Liver (tissue), 9 donors: ENCODE measurements around the gene NAA11. TPM values are rescaled to one million over a fixed set of nuclear protein-coding genes. Genes with fewer than 3 reads are reported as not detected.

Source experiments
- DNase-seq: peaks from one replicate; pipeline ENCODE4 v3.0.0-alpha.2; 2017; ENCODE audit warnings: low spot score
- H3K27ac ChIP-seq, 2 donors: one replicate each; pipeline ENCODE4 v1.7.0; 2013; ENCODE audit warnings: inconsistent platforms in 2 of 2, low read length in 2 of 2, control low read depth in 1 of 2, low read depth in 1 of 2, mild to moderate bottlenecking in 1 of 2
- H3K27me3 ChIP-seq, 4 donors: one replicate each; pipeline versions ENCODE4 v1.6.1 to v1.7.0; 2013; ENCODE audit warnings: low read length in 3 of 4, inconsistent platforms in 1 of 4, mild to moderate bottlenecking in 1 of 4, moderate library complexity in 1 of 4; ENCODE audit not compliant: control insufficient read depth in 4 of 4, insufficient read depth in 4 of 4
- H3K36me3 ChIP-seq, 4 donors: one replicate each; pipeline versions ENCODE4 v1.6.1 to v1.7.0; 2013; ENCODE audit warnings: low read length in 3 of 4, mild to moderate bottlenecking in 3 of 4, low read depth in 1 of 4, moderate library complexity in 1 of 4; ENCODE audit not compliant: control insufficient read depth in 4 of 4, insufficient read depth in 3 of 4
- H3K4me1 ChIP-seq, 4 donors: one replicate each; pipeline versions ENCODE4 v1.6.1 to v1.7.0; 2013; ENCODE audit warnings: low read length in 3 of 4, mild to moderate bottlenecking in 3 of 4, moderate library complexity in 1 of 4; ENCODE audit not compliant: control insufficient read depth in 4 of 4, insufficient read depth in 4 of 4
- H3K4me3 ChIP-seq, 3 donors: one replicate each; pipeline versions ENCODE4 v1.6.1 to v1.7.0; 2013; ENCODE audit warnings: low read length in 3 of 3, control low read depth in 1 of 3, low read depth in 1 of 3, mild to moderate bottlenecking in 1 of 3
- H3K9ac ChIP-seq, 2 donors: one replicate each; pipeline ENCODE4 v1.7.0; 2013; ENCODE audit warnings: low read length in 2 of 2, mild to moderate bottlenecking in 2 of 2, moderate library complexity in 2 of 2, control low read depth in 1 of 2, low read depth in 1 of 2
- H3K9me3 ChIP-seq, 4 donors: one replicate each; pipeline versions ENCODE4 v1.6.1 to v1.7.0; 2013; ENCODE audit warnings: low read length in 3 of 4; ENCODE audit not compliant: control insufficient read depth in 4 of 4
- EGR1 ChIP-seq, 2 donors: IDR thresholded peaks; 2 replicates each; pipeline ENCODE4 v1.6.1; 2016 to 2018; ENCODE audit warnings: antibody characterized with exemption in 2 of 2, low read depth in 2 of 2
- FOXA1 ChIP-seq: IDR thresholded peaks from 2 replicates; pipeline ENCODE4 v1.6.1; 2016; ENCODE audit warnings: antibody characterized with exemption
- FOXA2 ChIP-seq: IDR thresholded peaks from 2 replicates; pipeline ENCODE4 v1.6.1; 2016; ENCODE audit warnings: antibody characterized with exemption
- GABPA ChIP-seq, 2 donors: IDR thresholded peaks in 1 of 2; conservative IDR thresholded peaks in 1 of 2; 2 replicates each; pipeline ENCODE4 v1.6.1; 2016; ENCODE audit warnings: antibody characterized with exemption in 2 of 2, mild to moderate bottlenecking in 1 of 2, moderate library complexity in 1 of 2
- HNF4A ChIP-seq, 2 donors: conservative IDR thresholded peaks; 2 replicates each; pipeline ENCODE4 v1.6.1; 2016; ENCODE audit warnings: antibody characterized with exemption in 2 of 2, mild to moderate bottlenecking in 2 of 2
- HNF4G ChIP-seq: IDR thresholded peaks from 2 replicates; pipeline ENCODE4 v1.6.1; 2016; ENCODE audit warnings: antibody characterized with exemption
- JUND ChIP-seq, 2 donors: IDR thresholded peaks; 2 replicates each; pipeline ENCODE4 v1.6.1; 2016; ENCODE audit warnings: antibody characterized with exemption in 2 of 2
- NR2F2 ChIP-seq: IDR thresholded peaks from 2 replicates; pipeline ENCODE4 v1.6.1; 2016; ENCODE audit warnings: antibody characterized with exemption
- RAD21 ChIP-seq, 2 donors: IDR thresholded peaks; 2 replicates each; pipeline ENCODE4 v1.6.1; 2016; ENCODE audit warnings: antibody characterized with exemption in 2 of 2, mild to moderate bottlenecking in 2 of 2
- RXRA ChIP-seq, 2 donors: IDR thresholded peaks; 2 replicates each; pipeline ENCODE4 v1.6.1; 2017 to 2018; ENCODE audit warnings: antibody characterized with exemption in 2 of 2, mild to moderate bottlenecking in 1 of 2
- SP1 ChIP-seq: IDR thresholded peaks from 2 replicates; pipeline ENCODE4 v1.6.1; 2018; ENCODE audit warnings: antibody characterized with exemption, mild to moderate bottlenecking
- TAF1 ChIP-seq: conservative IDR thresholded peaks from 2 replicates; pipeline ENCODE4 v1.6.1; 2016; ENCODE audit warnings: antibody characterized with exemption, mild to moderate bottlenecking
- YY1 ChIP-seq: IDR thresholded peaks from 2 replicates; pipeline ENCODE4 v1.6.1; 2016; ENCODE audit warnings: antibody characterized with exemption, mild to moderate bottlenecking
- WGBS: extraction: QIAGEN DNeasy Blood & Tissue Kit; methylation state at CpG from one replicate; pipeline ENCODE4 v1.1.7; 2013; 5-methylcytosine and 5-hydroxymethylcytosine counted together
- polyA plus RNA-seq, 2 donors: library from polyadenylated mRNA; stranded (reverse) in 1 of 2; unstranded in 1 of 2; fragments of 200-250 nt in 1 of 2; fragments of >200 nt in 1 of 2; fragmentation: Nextera tagmentation in 1 of 2; extraction: Ambion mirVana in 1 of 2; gene quantifications; one replicate each; pipeline versions ENCODE4 v1.2.1 to v1.2.3, GENCODE V29; 2013 to 2015
- total RNA-seq, 2 donors: library from RNA; depleted of rRNA; stranded (reverse); fragments of >200 nt; gene quantifications; one replicate each; pipeline ENCODE4 v1.2.3, GENCODE V29; 2014
- TF ChIP-seq, protein P1 (sequence below): IDR thresholded peaks from 2 replicates; pipeline ENCODE4 v1.6.1; 2016; ENCODE audit warnings: antibody characterized with exemption
- TF ChIP-seq, protein P2 (sequence below): IDR thresholded peaks from 2 replicates; pipeline ENCODE4 v1.6.1; 2016; ENCODE audit warnings: antibody characterized with exemption
- TF ChIP-seq, protein P3 (sequence below): fragments of 150-350 bp; IDR thresholded peaks from 2 replicates; pipeline ENCODE4 v1.5.1; 2017; ENCODE audit warnings: improper control_type of control experiment, low read depth, low read length; ENCODE audit not compliant: missing input control
- TF ChIP-seq, protein P4 (sequence below): IDR thresholded peaks from 2 replicates; pipeline ENCODE4 v1.6.1; 2016; ENCODE audit warnings: antibody characterized with exemption
- donor health status: healthy.
- donor health status: healthy.
- donor health status: healthy.
- donor health status: healthy.
- donor health status: healthy.

Gene NAA11
- total and polyA plus RNA-seq, 4 donors = not detected

DNA sequence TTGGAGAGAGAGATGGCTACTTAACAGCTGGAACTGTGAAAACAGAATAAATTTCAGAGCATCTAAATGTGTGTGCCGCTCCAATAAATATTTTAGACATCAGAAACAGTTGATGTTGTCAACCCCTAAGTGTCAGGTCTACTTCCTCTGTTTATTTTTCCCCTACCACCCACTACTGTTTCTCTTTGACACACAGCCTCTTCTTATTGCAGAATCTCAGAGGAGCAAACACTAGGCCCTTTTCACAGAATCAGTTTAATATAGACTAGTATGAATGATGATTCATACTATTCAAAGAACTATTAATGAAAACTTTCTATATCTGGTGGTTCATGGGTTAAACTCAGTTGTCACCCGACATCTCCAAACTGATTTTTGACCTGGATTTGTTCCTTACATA is 33.9 kb downstream of the NAA11 start (continued):
- no peak for TF ChIP-seq JUND (IDR thresholded peaks at IDR 0.05)
- no peak for TF ChIP-seq RAD21 (IDR thresholded peaks at IDR 0.05)
- TF ChIP-seq HNF4A (conservative IDR thresholded peaks at IDR 0.05) = no peak
- no peak for TF ChIP-seq HNF4G
- no peak for TF ChIP-seq FOXA1
- no peak for TF ChIP-seq EGR1 (IDR thresholded peaks at IDR 0.05; ENCODE audit: low read depth in 2 of 2)
- TF ChIP-seq GABPA (IDR thresholded peaks at IDR 0.05 in 1 of 2, conservative IDR thresholded peaks at IDR 0.05 in 1 of 2) = no peak
- TF ChIP-seq, protein P1, sequence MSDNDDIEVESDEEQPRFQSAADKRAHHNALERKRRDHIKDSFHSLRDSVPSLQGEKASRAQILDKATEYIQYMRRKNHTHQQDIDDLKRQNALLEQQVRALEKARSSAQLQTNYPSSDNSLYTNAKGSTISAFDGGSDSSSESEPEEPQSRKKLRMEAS = no peak

DNA sequence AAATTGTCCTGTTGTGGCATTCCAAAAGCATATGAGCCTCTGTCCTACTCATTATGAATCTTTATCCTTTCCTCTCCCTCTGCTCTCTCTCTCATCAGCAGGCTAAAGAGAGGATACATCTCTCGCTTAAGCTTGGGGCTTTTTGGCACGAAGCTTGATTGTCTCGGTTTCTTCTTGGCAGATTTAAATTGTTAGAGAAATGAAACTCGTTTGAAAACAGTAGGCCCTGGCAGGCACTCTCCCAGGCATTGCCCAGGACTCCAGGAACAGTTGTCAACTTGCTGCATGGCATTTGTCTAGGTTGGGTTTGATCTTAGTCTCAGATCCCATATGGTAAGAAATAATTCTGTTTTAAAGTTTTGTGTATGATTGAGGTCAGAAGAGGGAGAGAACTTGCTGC is 35.5 kb downstream of the NAA11 start:
- Histone ChIP-seq H3K4me3 (no peak overlapping the region), H3K27ac (no peak overlapping the region), H3K36me3 (no peaks in the 10 kb centered on the region), H3K4me1 (no peaks in the 10 kb centered on the region), H3K9me3 (no peaks in the 10 kb centered on the region), H3K27me3 (no peaks in the 10 kb centered on the region), H3K9ac (no peak overlapping the region)
- WGBS = 74% methylated on average over 4 of the region's 4 CpGs
- no peak for DNase-seq
- TF ChIP-seq, protein P2, sequence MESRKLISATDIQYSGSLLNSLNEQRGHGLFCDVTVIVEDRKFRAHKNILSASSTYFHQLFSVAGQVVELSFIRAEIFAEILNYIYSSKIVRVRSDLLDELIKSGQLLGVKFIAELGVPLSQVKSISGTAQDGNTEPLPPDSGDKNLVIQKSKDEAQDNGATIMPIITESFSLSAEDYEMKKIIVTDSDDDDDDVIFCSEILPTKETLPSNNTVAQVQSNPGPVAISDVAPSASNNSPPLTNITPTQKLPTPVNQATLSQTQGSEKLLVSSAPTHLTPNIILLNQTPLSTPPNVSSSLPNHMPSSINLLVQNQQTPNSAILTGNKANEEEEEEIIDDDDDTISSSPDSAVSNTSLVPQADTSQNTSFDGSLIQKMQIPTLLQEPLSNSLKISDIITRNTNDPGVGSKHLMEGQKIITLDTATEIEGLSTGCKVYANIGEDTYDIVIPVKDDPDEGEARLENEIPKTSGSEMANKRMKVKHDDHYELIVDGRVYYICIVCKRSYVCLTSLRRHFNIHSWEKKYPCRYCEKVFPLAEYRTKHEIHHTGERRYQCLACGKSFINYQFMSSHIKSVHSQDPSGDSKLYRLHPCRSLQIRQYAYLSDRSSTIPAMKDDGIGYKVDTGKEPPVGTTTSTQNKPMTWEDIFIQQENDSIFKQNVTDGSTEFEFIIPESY = no peak
- TF ChIP-seq FOXA1 (no peak), HNF4A (conservative IDR thresholded peaks at IDR 0.05) (no peak), YY1 (no peak), RXRA (IDR thresholded peaks at IDR 0.05) (no peak), EGR1 (IDR thresholded peaks at IDR 0.05; ENCODE audit: low read depth in 2 of 2) (no peak), HNF4G (no peak)
- TF ChIP-seq, protein P3, sequence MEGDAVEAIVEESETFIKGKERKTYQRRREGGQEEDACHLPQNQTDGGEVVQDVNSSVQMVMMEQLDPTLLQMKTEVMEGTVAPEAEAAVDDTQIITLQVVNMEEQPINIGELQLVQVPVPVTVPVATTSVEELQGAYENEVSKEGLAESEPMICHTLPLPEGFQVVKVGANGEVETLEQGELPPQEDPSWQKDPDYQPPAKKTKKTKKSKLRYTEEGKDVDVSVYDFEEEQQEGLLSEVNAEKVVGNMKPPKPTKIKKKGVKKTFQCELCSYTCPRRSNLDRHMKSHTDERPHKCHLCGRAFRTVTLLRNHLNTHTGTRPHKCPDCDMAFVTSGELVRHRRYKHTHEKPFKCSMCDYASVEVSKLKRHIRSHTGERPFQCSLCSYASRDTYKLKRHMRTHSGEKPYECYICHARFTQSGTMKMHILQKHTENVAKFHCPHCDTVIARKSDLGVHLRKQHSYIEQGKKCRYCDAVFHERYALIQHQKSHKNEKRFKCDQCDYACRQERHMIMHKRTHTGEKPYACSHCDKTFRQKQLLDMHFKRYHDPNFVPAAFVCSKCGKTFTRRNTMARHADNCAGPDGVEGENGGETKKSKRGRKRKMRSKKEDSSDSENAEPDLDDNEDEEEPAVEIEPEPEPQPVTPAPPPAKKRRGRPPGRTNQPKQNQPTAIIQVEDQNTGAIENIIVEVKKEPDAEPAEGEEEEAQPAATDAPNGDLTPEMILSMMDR = no peak

DNA sequence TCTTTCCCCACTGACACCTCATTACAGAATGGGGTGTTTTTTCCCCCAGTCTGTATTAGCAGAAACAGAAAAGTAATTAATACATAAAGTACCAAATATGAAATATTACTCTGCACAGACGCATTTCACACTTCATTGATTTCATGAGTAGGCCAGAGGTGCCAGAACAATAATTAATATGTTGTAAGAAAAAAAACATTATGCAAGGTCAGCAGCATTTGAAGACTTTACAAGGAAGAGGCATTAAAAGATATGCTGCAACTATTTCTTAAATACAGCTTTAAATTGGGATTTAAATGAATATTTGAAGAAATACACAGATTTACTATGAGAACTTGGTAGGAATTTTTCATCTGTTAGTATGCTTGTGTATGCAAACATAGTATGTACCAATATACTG is 37.7 kb downstream of the NAA11 start:
- Histone ChIP-seq H3K9ac (no peak overlapping the region), H3K4me3 (no peak overlapping the region), H3K36me3 (no peaks in the 10 kb centered on the region), H3K27me3 (no peaks in the 10 kb centered on the region), H3K4me1 (no peaks in the 10 kb centered on the region), H3K9me3 (no peaks in the 10 kb centered on the region), H3K27ac (no peak overlapping the region)
- 77% methylated on average over 1 of the region's 1 CpG for WGBS
- DNase-seq = no peak
- TF ChIP-seq NR2F2 (no peak), HNF4A (conservative IDR thresholded peaks at IDR 0.05) (no peak)

DNA sequence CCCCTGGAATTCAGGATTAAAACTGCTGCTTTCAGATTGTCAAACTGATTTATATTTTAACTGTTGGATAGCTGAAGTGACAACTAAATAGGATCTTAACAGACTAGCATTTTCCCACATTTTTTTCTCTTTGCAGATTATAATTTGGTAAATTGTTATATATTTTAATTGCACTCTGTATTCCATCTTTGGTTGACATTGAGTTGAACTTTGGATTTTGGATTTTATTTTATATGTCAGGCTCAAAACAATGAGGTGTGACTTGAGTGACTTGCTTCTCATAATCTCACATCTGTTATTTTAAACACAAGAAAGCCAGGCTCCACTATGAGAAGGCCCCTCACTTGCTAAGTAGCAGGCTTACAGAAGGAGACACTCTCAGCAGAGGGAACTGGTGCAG is 38.1 kb downstream of the NAA11 start:
- no peak for DNase-seq
- Histone ChIP-seq H3K27ac (no peak overlapping the region), H3K27me3 (no peaks in the 10 kb centered on the region), H3K9me3 (no peaks in the 10 kb centered on the region), H3K4me3 (no peak overlapping the region), H3K4me1 (no peaks in the 10 kb centered on the region), H3K36me3 (no peaks in the 10 kb centered on the region), H3K9ac (no peak overlapping the region)
- TF ChIP-seq HNF4A (conservative IDR thresholded peaks at IDR 0.05) = no peak
- TF ChIP-seq, protein P1 = no peak
- TF ChIP-seq EGR1 (IDR thresholded peaks at IDR 0.05; ENCODE audit: low read depth in 2 of 2) = no peak
- TF ChIP-seq YY1 = no peak
- TF ChIP-seq, protein P4, sequence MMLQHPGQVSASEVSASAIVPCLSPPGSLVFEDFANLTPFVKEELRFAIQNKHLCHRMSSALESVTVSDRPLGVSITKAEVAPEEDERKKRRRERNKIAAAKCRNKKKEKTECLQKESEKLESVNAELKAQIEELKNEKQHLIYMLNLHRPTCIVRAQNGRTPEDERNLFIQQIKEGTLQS = no peak
- TF ChIP-seq, protein P3 = no peak
- TF ChIP-seq TAF1 = no peak
- no peak for TF ChIP-seq NR2F2
- TF ChIP-seq GABPA (IDR thresholded peaks at IDR 0.05 in 1 of 2, conservative IDR thresholded peaks at IDR 0.05 in 1 of 2) = no peak
- TF ChIP-seq FOXA2 = no peak
- no peak for TF ChIP-seq HNF4G
- TF ChIP-seq SP1 = no peak
- no peak for TF ChIP-seq RXRA (IDR thresholded peaks at IDR 0.05)
